Peyer's patch (tissue), 4 donors: ENCODE measurements around the gene MAP1A.

Source experiments
- CTCF ChIP-seq, 6 experiments: fragments of 450-650 bp in 4 of 6; fragments of 200-600 bp in 2 of 6; sonication (generic) in 1 of 6; IDR thresholded peaks; one replicate each; pipeline ENCODE4 v1.5.1; 2017 to 2019; ENCODE audit warnings: antibody characterized with exemption in 6 of 6, mild to moderate bottlenecking in 3 of 6, moderate library complexity in 1 of 6
- POLR2A ChIP-seq, 2 donors: fragments of 450-650 bp; IDR thresholded peaks; one replicate each; pipeline ENCODE4 v1.5.1; 2017; ENCODE audit warnings: antibody characterized with exemption in 2 of 2, mild to moderate bottlenecking in 2 of 2, moderate library complexity in 2 of 2

GRCh38 chr15:43531018-43531670 is 13.7 kb downstream of the MAP1A start:
- TF ChIP-seq CTCF (IDR thresholded peaks at IDR 0.05) (no peak), POLR2A (IDR thresholded peaks at IDR 0.05) (no peak)
